Measurements from ENCODE around the gene ZCCHC8.
A peak's percentile ranks its signal among the peaks of the same experiment; 100 is the strongest.
"Not testable (repeated sequence)": the region's sequence is repeated elsewhere in the genome, so short reads cannot be mapped to it uniquely, and the experiment has no call there.

ZCCHC8 gene

GRCh38 chr12:122508163-122508562, 7.4 kb upstream of the ZCCHC8 start:
- DNase-seq (ENCODE audit: low spot score) = no peak

- DNase-seq (ENCODE audit: low spot score) = no peak
These were observed 5.7 kb upstream of the ZCCHC8 start for GRCh38 chr12:122506393-122506938.

- no peak for DNase-seq (ENCODE audit: low spot score)
These were observed 4.8 kb upstream of the ZCCHC8 start for GRCh38 chr12:122505419-122506051.

DNA sequence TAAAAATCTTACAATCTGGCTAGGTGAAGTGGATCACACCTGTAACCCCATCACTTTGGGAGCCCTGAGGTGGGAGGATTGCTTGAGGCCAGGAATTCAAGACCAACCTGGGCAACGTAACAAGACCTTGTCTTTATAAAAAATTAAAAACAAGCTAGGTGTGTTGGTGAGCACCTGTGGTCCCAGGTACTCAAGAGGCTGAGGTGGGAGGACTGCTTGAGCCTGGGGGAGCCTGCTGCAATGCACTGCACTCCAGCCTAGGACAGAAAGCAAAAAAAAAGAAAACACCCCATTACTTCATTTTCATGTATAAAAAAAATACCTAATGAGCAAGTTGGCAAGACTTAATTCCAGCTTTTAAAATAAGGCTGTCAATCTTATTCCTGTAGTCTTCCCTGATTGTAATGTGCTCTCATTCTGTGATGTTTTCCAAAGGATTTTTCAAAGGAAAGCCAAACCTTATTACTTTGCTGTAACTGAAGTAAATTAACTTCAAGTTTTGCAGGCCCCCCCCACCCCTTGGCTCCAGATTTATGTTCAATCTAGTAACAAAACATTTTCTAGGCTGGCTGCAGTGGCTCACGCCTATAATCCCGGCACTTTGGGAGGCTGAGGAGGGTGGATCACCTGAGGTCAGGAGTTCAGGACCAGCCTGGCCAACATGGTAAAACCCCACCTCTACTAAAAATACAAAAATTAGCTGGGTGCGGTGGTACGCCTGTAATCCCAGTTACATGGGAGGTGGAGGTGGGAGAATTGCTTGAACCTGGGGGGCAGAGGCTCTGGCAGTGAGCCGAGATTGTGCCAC, 3.3 kb upstream of the ZCCHC8 start:
- no peak for DNase-seq (ENCODE audit: low spot score)

DNA sequence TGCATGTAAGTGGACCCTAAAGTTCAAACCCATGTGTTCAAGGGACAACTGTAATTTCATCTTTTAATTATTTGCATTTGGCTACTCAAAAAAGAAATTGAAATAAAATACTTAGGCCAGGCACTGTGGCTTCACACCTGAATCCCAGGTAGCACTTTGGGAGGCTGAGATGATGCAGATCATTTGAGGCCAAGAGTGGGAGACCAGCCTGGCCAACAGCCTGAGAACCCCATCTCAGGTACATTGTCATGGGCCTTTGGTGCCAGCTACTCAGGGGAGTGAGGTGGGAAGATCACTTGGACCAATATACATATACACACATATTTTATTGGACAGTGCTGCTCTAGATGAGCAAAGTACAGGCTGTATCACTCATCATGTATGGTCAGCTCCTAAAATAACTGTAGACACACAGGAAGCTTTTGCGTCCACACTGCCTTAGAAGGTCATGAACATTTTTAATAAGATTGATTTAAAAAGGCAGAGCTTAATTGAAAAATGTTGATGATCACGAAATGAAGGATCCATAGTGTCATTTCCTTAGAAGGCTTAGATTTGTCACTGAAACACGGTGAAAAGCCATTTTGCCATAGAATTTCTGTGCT, 2.5 kb upstream of the ZCCHC8 start:
- peak; percentile 53 for DNase-seq (ENCODE audit: low spot score)

GRCh38 chr12:122501489-122501989, 807 bp upstream of the ZCCHC8 start:
- DNase-seq (ENCODE audit: low spot score) = no peak

DNA sequence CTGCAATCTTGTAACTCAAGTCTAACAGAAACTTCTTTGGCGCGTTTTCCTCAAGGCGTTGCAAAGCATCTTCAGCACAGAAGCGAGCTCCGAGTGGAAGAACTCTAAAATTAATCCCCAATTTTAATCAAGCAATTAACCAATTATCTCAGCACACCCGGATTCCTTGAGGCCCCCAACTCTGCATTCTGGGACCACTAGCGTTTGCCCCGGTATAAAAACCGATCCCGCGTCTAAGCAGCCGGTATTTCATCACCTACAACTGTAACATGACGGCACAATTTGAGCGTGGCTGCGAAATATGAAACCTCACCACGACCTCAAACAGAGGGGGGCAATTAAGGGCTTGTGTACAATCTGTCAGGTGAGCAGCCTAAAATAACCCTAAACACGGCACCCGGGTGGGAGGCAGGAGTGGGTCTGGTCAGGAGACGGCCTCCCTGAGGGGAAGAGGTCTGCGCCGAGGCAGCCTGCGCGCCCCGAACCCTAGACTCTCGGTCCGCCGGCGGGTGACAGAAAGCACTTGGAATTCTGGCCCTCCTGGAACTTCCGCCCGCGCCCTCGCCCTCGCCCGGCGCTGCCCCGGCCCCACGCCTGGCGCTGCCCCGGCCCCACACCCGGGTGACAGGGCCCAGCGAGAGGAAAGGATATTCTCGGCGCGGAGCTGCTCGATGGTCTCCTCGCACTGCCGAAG, 594 bp downstream of the ZCCHC8 start:
- peak; percentile 72 for DNase-seq (ENCODE audit: low spot score)

GRCh38 chr12:122495258-122495657, 5.5 kb downstream of the ZCCHC8 start:
- DNase-seq (ENCODE audit: low spot score) = no peak

DNA sequence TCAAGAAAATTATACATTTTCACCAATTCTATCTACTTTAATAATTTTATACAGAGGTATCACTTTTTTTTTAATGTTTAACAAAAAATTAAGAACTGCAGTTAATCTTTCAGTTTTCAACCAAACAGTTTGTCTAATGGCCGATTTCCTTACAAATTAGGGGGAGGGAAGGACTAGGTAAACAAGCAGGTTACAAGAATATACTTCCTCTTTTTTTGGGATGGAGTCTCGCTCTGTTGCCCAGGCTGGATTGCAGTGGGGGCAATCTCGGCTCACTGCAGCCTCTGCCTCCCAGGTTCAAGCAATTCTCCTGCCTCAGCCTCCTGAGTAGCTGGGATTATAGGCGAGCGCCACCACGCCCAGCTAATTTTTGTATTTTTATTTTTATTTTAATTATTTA, 7.5 kb downstream of the ZCCHC8 start:
- DNase-seq (ENCODE audit: low spot score) = not testable (repeated sequence)

DNA sequence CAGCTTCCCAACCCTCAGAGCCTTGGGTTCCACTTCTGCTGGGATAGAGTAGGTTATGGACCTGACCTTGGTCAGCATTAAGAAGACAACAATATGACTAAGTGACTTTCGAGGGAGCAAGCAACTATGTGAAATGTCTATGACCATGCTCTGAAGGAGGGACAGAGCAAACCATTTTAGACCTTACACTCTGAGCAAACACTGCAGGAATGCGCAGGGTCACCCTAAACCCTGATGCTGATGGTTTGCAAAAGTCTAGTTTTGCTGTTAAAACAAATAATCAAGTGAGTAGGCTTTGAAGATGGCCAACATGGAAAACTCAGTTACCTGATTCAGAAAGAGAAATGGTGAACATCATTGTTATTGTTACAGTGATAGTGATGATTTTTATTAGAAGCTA, 8.7 kb downstream of the ZCCHC8 start:
- DNase-seq (ENCODE audit: low spot score) = no peak

DNA sequence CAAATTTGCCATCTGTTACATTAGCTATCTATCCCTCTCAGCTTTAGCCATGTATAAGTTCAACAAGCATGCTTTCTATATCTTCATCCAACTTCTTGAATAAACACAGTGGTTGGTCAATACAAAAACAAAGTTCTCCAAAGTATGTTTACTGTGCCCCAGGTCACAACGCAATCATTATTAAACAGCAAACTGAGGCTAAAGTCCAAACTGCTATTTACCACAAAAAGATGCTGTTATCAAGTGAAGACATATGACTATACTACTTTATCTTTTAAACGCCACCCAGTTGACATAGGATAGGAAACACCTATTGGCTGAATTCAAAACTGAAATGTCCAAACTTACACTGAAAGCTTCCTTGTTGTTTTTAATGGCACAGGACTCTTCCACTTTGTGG, 11.7 kb downstream of the ZCCHC8 start:
- DNase-seq (ENCODE audit: low spot score) = no peak

- not testable (repeated sequence) for DNase-seq (ENCODE audit: low spot score)
These were observed 12.9 kb downstream of the ZCCHC8 start for GRCh38 chr12:122487807-122488206.

DNA sequence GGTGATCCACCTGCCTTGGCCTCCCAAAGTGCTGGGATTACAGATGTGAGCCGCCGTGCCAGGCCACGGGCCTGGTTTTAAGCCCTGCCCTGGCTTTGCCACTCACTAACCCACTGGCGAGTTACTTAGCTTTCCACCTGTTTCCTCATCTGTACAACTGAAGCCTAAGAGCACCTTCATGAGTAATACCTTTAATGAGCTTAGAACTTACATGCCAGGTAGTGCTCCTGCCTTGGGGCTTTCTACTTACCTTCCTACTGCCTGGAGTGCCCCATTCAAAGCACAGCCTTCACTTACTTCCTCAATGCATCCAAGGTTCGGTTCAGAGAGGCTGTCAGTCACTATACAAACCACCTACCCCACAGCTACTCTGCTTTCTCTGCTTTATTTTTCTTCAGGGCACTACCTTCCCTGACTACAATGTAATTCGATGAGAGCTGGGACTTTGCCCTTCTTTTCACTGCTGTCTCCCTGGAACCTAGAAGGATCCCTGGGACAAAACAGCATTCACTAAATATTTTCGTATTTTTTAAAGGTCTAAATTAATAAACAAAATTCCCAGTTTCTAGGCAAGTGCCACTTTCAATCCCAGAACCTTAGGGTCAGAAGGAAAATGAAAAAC, 13.8 kb downstream of the ZCCHC8 start:
- no peak for DNase-seq (ENCODE audit: low spot score)

DNA sequence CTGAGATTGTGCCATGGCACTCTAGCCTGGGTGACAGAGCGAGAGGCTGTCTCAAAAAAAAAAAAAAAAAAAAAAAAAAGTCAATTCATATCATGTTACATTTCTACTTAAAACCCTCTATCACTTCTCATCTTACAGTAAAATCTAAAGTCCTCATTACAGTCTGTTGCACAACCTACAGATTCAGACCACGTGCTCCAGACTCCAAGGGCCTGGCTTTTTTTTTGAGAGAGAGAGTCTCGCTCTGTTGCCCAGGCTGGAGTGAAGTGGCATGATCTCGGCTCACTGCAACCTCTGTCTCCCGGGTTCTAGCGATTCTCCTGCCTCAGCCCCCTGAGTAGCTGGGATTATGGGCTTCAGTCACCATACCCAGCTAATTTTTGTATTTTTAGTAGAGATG, 14.4 kb downstream of the ZCCHC8 start:
- DNase-seq (ENCODE audit: low spot score) = not testable (repeated sequence)

DNA sequence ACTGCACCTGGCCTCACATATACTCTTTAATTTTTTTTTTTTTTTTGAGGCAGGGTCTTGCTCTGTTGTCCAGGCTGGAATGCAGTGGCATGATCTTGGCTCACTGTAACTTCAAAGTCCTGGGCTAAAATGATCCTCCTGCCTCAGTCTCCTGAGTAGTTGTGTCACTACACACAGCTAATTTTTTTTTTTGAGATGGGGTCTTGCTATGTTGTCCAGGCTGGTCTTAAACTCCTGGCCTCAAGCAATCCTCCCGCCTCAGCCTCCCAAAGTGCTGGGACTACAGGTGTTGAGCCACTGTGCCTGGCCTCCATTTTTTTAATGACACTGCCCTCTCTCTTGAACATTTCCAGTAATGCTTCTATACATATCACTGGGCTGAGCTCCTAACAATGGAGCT, 16.3 kb downstream of the ZCCHC8 start:
- DNase-seq (ENCODE audit: low spot score) = not testable (repeated sequence)

- no peak for DNase-seq (ENCODE audit: low spot score)
These were observed 16.8 kb downstream of the ZCCHC8 start for GRCh38 chr12:122483969-122484368.

DNA sequence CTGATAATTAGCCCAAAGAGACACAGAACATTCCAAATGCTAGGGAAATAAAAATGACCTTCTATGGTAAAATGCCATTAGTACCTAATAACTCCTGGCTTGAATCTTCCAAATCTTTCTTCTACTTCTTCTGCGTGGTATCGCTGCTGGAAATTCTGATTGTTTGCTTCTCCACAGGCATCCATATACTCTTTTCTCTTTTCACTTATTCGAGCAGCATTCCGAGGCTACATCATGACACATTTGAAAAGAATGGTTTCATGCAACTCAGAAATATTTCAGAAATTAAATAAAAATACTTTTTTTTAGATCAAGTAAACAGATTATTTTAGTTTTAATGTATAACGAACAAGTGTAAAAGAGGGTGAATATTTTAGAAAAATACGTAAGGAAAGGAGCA, 18.9 kb downstream of the ZCCHC8 start:
- DNase-seq (ENCODE audit: low spot score) = no peak

- no peak for DNase-seq (ENCODE audit: low spot score)
These were observed 20.0 kb downstream of the ZCCHC8 start for GRCh38 chr12:122480753-122481152.

GRCh38 chr12:122474324-122474716, 26.4 kb downstream of the ZCCHC8 start:
- DNase-seq (ENCODE audit: low spot score) = no peak

DNA sequence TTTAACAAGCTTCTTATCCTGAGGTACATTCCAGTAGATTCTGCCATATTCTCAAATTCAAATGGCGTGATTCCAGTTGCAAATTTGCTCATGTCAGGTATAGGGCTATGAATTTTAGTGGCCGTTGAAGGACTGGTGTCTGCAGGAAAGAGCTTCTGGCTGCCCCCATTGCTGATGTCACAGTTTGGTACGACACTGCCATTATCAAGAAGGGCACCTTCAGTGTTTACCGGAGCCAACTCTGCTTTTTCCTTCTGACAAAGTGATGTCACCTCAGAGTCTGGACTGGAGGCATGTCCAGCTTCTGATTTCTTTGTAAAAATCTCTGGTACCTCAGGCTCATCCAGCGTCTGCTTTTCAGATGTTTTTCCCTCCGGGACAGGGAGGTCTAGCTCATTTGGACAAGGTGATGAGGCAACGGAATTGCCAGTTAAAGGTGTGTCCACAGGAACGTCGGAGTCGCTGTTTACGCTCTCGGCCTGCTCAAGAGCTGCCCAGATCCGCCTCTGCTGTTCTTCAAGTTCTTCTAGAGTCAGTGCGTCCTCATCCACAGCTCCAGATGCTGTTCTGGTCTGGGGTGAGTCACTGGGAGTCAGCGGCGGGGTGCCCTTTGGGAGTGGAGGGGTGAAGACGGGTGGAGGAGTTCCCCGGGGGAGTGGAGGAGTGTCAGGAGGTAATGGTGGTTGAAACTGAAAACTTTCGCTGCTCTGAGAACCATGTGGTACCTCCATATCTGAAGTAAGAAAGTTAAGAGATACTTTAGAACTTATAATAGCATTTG, 27.0 kb downstream of the ZCCHC8 start:
- peak; percentile 22 for DNase-seq (ENCODE audit: low spot score)

Data from RKO (cell line).